ENCODE measurements around the gene GLYR1.

The GLYR1 gene

DNA sequence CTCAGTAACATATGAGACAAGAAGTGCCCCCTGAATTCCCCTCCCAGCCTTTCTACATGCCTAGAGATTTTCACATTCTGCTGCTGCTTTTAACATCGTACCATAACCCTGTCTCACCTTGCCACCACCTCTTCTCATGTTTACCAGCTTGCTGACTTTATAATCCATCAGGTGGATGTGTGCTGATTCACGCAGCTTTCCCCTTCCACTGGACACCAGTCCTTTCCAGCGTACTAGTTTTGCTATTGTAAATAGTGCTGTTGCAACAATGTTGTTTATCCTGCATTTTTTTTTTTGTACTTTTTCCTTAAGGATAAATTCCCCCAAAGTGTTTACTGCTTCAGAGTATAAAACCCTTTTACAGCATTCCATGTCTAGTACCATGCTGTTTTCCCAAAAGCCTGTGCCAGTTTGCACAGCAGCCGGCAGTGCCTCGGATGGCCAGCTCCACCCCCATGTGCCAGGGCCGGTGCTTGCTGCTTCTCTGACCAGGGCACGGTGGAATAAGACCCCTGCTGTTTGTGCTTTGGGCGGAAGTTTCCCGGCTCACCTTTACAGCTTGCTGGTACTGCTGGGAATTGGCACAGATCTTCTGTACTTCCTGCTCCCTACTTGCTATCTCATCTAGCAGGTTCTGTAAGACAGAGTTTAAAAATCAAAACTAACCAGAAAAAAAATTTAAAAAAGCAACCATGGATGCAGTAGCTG lies 41.5 kb upstream of the GLYR1 start:
- TF ChIP-seq, protein P1, sequence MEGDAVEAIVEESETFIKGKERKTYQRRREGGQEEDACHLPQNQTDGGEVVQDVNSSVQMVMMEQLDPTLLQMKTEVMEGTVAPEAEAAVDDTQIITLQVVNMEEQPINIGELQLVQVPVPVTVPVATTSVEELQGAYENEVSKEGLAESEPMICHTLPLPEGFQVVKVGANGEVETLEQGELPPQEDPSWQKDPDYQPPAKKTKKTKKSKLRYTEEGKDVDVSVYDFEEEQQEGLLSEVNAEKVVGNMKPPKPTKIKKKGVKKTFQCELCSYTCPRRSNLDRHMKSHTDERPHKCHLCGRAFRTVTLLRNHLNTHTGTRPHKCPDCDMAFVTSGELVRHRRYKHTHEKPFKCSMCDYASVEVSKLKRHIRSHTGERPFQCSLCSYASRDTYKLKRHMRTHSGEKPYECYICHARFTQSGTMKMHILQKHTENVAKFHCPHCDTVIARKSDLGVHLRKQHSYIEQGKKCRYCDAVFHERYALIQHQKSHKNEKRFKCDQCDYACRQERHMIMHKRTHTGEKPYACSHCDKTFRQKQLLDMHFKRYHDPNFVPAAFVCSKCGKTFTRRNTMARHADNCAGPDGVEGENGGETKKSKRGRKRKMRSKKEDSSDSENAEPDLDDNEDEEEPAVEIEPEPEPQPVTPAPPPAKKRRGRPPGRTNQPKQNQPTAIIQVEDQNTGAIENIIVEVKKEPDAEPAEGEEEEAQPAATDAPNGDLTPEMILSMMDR (IDR thresholded peaks at IDR 0.05; ENCODE audit: insufficient read depth, low read length, missing control alignments): no peak
- no peak for DNase-seq (ENCODE audit: low read depth, low spot score)
- POLR2A ChIA-PET: no interaction called here
- no peak overlapping the region for H3K4me3 ChIP-seq (ENCODE audit: low read depth, low read length)
- CTCF ChIA-PET: interaction anchor here (1.0 kb wide), 1 partner anchor 24 kb away, joined by 3 read pairs; no protein-coding TSS in a partner anchor

DNA sequence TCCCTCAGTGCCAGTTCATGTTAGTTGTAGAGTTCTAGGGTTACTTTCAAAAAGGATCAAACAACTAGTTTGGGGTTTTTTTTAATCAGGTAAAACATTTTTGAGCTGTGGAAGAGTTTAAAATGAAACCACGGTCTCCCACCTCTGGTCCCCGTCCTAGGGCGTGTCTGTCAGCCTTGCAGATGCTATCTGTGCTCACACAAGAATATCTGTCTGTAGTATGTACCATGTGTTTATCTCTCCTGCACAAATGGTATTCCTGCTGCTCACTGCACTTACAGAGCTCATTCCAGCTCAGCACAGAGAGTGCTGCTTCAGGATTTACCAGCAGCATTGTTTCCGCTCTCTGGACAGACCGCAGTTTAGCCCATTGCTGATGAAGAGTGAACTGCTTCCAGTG lies 39.1 kb upstream of the GLYR1 start:
- CTCF ChIA-PET: no interaction called here

DNA sequence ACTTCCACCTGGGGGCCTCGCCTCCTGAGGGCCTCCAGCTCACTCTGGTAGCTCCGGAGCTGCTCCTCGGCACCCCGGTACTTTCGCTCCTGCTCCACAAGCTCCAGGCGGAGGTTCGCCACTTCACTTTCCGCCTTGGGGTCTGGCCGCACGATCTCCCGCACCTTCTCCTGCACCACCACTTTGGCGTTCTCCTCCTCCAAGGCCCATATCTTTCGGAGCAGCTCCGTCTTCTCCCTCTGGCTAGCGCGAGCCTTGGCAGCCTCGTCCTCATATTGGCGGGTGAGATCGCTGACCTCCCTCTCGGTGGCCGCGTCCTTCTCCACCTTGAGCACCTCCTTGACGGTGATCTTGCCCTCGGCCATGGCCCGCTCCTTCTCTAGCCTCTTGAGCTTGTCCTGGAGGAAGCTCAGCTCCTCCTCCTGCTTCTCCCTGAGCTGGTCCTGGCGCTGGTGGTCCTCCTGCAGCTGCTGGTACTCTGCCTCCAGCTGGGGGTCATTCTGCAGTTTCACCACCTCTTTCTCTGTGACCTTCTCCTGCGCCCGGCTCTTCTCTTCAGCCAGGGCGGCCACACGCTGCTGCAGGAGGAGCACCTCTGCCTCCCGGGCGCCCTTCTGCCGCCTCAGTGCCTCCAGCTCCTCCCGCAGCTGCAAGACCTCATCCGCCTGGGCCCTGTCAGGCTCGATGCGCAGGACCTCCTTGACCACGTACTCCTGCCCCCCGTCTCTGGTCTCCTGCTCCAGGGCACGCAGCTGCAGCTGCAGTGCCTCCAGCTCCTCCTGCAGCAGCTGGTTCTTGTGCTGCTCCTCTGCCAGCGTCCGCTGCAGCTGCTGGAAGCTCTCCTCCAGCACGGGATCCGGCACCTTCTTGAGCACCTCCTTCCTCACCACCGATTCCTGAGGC lies 38.1 kb upstream of the GLYR1 start:
- POLR2A ChIA-PET: no interaction called here
- TF ChIP-seq, protein P1 (IDR thresholded peaks at IDR 0.05; ENCODE audit: insufficient read depth, low read length, missing control alignments): no peak
- CTCF ChIA-PET: interaction anchor here (2.1 kb wide), 1 partner anchor 71 kb away, joined by 8 read pairs; no protein-coding TSS in a partner anchor

More for the DNA sequence above, 39.1 kb upstream of the GLYR1 start:
- POLR2A ChIA-PET: no interaction called here
- no peak for DNase-seq (ENCODE audit: low read depth, low spot score)
- no peak overlapping the region for H3K4me3 ChIP-seq (ENCODE audit: low read depth, low read length)
- TF ChIP-seq, protein P1 (IDR thresholded peaks at IDR 0.05; ENCODE audit: insufficient read depth, low read length, missing control alignments): no peak

DNA sequence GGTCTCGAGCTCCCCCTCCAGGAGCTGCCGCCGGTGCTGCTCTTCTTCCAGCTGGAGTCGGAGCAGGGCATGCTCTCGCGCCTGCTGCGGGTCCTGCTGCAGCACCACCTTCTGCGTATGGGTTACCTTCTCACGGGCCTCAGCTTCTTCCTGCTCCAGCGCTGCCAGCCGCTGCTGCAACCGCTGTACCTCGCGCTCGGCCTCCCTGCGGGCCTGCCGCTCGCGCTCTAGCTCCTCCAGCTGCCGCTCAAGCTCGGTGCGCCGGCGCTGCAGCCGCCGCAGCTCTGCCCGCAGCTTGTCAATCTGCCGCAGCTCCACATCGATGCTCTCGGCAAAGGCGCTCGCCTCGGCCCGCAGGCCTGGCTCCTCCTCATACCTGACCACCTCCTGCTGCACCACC lies 37.1 kb upstream of the GLYR1 start:
- DNase-seq (ENCODE audit: low read depth, low spot score): no peak
- CTCF ChIA-PET: interaction anchor here (1.3 to 2.1 kb wide), 2 partner anchors 37 to 72 kb away, joined by 3 to 8 read pairs; partner anchors contain the start of genes GLYR1 and UBN1
- TF ChIP-seq, protein P1 (IDR thresholded peaks at IDR 0.05; ENCODE audit: insufficient read depth, low read length, missing control alignments): no peak
- POLR2A ChIA-PET: no interaction called here
- H3K4me3 ChIP-seq (ENCODE audit: low read depth, low read length): no peak overlapping the region

More for the DNA sequence above, 38.1 kb upstream of the GLYR1 start:
- no peak for DNase-seq (ENCODE audit: low read depth, low spot score)
- H3K4me3 ChIP-seq (ENCODE audit: low read depth, low read length): no peak overlapping the region

DNA sequence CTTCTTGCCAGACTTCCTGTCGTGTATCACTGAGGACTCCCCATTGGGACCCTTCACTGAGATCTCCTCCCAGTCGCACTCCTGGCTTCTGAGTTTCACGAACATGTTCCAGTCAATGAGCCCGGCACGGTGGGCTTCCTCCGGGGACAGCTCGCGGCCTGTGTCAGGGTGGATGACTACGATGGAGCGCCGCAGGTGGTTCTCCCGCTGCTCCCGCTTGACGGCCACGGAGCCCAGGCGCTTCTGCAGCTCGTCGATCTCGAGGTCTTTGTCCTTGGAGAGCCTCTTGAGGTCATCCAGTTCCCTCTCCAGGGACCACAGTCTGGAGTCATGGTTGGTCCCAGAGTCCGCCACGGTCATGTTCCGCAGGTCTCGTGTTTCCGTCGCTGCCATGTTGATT lies 36.4 kb upstream of the GLYR1 start:
- no peak overlapping the region for H3K4me3 ChIP-seq (ENCODE audit: low read depth, low read length)
- CTCF ChIA-PET: interaction anchor here (1.0 to 1.3 kb wide), 2 partner anchors 36 to 73 kb away, joined by 3 to 5 read pairs; partner anchors contain the start of genes GLYR1 and UBN1
- TF ChIP-seq, protein P1 (IDR thresholded peaks at IDR 0.05; ENCODE audit: insufficient read depth, low read length, missing control alignments): no peak
- POLR2A ChIA-PET: no interaction called here
- DNase-seq (ENCODE audit: low read depth, low spot score): no peak

All from AG04449 (cell line).